ENCODE results near the gene CGB7. TPM values are rescaled to one million over a fixed set of nuclear protein-coding genes. Genes with fewer than 3 reads are reported as not detected.

CGB7 gene
- total RNA-seq, 1 donor from 2014 or later: not detected

GRCh38 chr19:49094505-49095482 is 37.2 kb upstream of the CGB7 start:
- no peak overlapping the region for H3K27ac Mint-ChIP-seq (ENCODE audit: unreplicated experiment)
- TF ChIP-seq CTCF (IDR thresholded peaks at IDR 0.05; ENCODE audit: unreplicated experiment): no peak
- DNase-seq (ENCODE audit: low spot score): no peak
- no peak overlapping the region for H3K4me3 Mint-ChIP-seq (ENCODE audit: unreplicated experiment)
- H3K27me3 Mint-ChIP-seq (ENCODE audit: unreplicated experiment): peaks cover 9% of the 10 kb centered on the region
- H3K36me3 Mint-ChIP-seq (ENCODE audit: low read depth, unreplicated experiment): peaks cover 43% of the 10 kb centered on the region
- H3K9me3 Mint-ChIP-seq (ENCODE audit: unreplicated experiment): no peaks in the 10 kb centered on the region
- H3K4me1 Mint-ChIP-seq (ENCODE audit: unreplicated experiment): peaks cover 9% of the 10 kb centered on the region

- no peak overlapping the region for H3K27ac Mint-ChIP-seq (ENCODE audit: unreplicated experiment)
- H3K36me3 Mint-ChIP-seq (ENCODE audit: low read depth, unreplicated experiment): peaks cover 35% of the 10 kb centered on the region
- TF ChIP-seq CTCF (IDR thresholded peaks at IDR 0.05; ENCODE audit: unreplicated experiment): no peak
- no peaks in the 10 kb centered on the region for H3K9me3 Mint-ChIP-seq (ENCODE audit: unreplicated experiment)
- DNase-seq (ENCODE audit: low spot score): no peak
- H3K4me1 Mint-ChIP-seq (ENCODE audit: unreplicated experiment): peaks cover 12% of the 10 kb centered on the region
- no peak overlapping the region for H3K4me3 Mint-ChIP-seq (ENCODE audit: unreplicated experiment)
- peaks cover 9% of the 10 kb centered on the region for H3K27me3 Mint-ChIP-seq (ENCODE audit: unreplicated experiment)
Observed at GRCh38 chr19:49092686-49093085, 35.1 kb upstream of the CGB7 start.

- Mint-ChIP-seq H3K4me3 (ENCODE audit: unreplicated experiment) (peak overlapping the region; percentile 60), H3K27me3 (ENCODE audit: unreplicated experiment) (peaks cover 9% of the 10 kb centered on the region), H3K36me3 (ENCODE audit: low read depth, unreplicated experiment) (peaks cover 37% of the 10 kb centered on the region), H3K9me3 (ENCODE audit: unreplicated experiment) (no peaks in the 10 kb centered on the region), H3K4me1 (ENCODE audit: unreplicated experiment) (peaks cover 10% of the 10 kb centered on the region), H3K27ac (ENCODE audit: unreplicated experiment) (peak overlapping the region; percentile 48)
- DNase-seq (ENCODE audit: low spot score): no peak
- TF ChIP-seq CTCF (IDR thresholded peaks at IDR 0.05; ENCODE audit: unreplicated experiment): no peak
Observed at GRCh38 chr19:49091391-49092038, 34.0 kb upstream of the CGB7 start.

- DNase-seq (ENCODE audit: low spot score): no peak
- Mint-ChIP-seq H3K4me3 (ENCODE audit: unreplicated experiment) (peak overlapping the region; percentile 100), H3K36me3 (ENCODE audit: low read depth, unreplicated experiment) (peaks cover 35% of the 10 kb centered on the region), H3K9me3 (ENCODE audit: unreplicated experiment) (no peaks in the 10 kb centered on the region), H3K4me1 (ENCODE audit: unreplicated experiment) (peaks cover 23% of the 10 kb centered on the region), H3K27ac (ENCODE audit: unreplicated experiment) (peak overlapping the region; percentile 89), H3K27me3 (ENCODE audit: unreplicated experiment) (peaks cover 12% of the 10 kb centered on the region)
- TF ChIP-seq CTCF (IDR thresholded peaks at IDR 0.05; ENCODE audit: unreplicated experiment): no peak
Observed at GRCh38 chr19:49086296-49086695, 28.7 kb upstream of the CGB7 start.

- Mint-ChIP-seq H3K4me3 (ENCODE audit: unreplicated experiment) (peak overlapping the region; percentile 100), H3K36me3 (ENCODE audit: low read depth, unreplicated experiment) (peaks cover 33% of the 10 kb centered on the region), H3K9me3 (ENCODE audit: unreplicated experiment) (no peaks in the 10 kb centered on the region), H3K4me1 (ENCODE audit: unreplicated experiment) (peaks cover 23% of the 10 kb centered on the region), H3K27me3 (ENCODE audit: unreplicated experiment) (peaks cover 11% of the 10 kb centered on the region), H3K27ac (ENCODE audit: unreplicated experiment) (peak overlapping the region; percentile 89)
- no peak for TF ChIP-seq CTCF (IDR thresholded peaks at IDR 0.05; ENCODE audit: unreplicated experiment)
- DNase-seq (ENCODE audit: low spot score): no peak
Observed at GRCh38 chr19:49085868-49086232, 28.3 kb upstream of the CGB7 start.

Data from endothelial cell (in vitro differentiated cells).